Cardiac fibroblast (primary cell): Measurements from ENCODE around the gene CSNK1G3.
"Not testable (repeated sequence)": the region's sequence is repeated elsewhere in the genome, so short reads cannot be mapped to it uniquely, and the experiment has no call there.

Experiments
- DNase-seq, 2 donors: peaks; one replicate each; pipeline versions ENCODE4 v3.0.0 to v3.0.0-alpha.2; 2010; ENCODE audit warnings: low read depth in 2 of 2
- H3K4me3 ChIP-seq, 2 donors: replicated peaks in 1 of 2; 1 replicate in 1 of 2; 2 replicates in 1 of 2; pipeline ENCODE4 v1.5.1; 2011; ENCODE audit warnings: low read depth in 2 of 2, low read length in 2 of 2, mild to moderate bottlenecking in 2 of 2, moderate library complexity in 1 of 2
- TF ChIP-seq, protein P1 (sequence below): IDR thresholded peaks from one replicate; pipeline ENCODE4 v1.5.1; 2011; ENCODE audit warnings: low read depth, mild to moderate bottlenecking, low read length, inconsistent platforms

Gene CSNK1G3

DNA sequence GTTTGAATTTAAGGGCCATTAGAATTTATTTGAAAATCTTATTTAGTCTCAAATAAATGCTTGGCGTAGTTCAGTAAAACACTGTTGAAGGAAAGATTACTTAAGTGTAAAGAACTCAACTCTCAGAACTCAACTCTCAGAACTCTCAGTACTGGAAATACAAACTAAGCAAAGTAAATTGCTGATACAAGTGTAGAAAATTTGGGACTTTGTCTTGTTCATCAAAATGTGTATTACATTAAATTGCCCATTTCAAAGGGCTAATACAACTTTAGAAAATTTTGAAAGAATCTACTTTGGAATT, 99.4 kb downstream of the CSNK1G3 start:
- DNase-seq, result no peak
- H3K4me3 ChIP-seq, result no peak overlapping the region
- TF ChIP-seq, protein P1, sequence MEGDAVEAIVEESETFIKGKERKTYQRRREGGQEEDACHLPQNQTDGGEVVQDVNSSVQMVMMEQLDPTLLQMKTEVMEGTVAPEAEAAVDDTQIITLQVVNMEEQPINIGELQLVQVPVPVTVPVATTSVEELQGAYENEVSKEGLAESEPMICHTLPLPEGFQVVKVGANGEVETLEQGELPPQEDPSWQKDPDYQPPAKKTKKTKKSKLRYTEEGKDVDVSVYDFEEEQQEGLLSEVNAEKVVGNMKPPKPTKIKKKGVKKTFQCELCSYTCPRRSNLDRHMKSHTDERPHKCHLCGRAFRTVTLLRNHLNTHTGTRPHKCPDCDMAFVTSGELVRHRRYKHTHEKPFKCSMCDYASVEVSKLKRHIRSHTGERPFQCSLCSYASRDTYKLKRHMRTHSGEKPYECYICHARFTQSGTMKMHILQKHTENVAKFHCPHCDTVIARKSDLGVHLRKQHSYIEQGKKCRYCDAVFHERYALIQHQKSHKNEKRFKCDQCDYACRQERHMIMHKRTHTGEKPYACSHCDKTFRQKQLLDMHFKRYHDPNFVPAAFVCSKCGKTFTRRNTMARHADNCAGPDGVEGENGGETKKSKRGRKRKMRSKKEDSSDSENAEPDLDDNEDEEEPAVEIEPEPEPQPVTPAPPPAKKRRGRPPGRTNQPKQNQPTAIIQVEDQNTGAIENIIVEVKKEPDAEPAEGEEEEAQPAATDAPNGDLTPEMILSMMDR, result no peak

DNA sequence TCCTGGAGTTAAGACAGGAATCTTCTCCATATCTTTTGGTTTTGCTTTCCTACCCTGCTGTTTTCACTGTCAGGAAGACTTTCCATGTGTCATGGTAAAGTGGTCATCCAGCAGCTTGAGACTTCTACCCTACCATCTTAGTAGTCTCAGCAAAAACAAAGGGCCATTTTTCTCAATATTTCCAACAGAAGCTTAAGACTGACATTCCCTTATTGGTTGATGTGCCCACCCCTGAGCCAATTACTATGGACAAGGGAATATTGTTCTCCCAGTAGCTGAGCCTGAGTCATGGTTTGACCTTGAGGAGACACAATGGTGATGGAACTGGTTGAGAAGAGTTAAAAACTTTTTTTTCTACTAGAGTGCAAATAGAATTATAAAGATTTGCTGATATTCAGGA, 105.6 kb downstream of the CSNK1G3 start:
- DNase-seq, result no peak
- TF ChIP-seq, protein P1, result no peak
- H3K4me3 ChIP-seq, result no peak overlapping the region

DNA sequence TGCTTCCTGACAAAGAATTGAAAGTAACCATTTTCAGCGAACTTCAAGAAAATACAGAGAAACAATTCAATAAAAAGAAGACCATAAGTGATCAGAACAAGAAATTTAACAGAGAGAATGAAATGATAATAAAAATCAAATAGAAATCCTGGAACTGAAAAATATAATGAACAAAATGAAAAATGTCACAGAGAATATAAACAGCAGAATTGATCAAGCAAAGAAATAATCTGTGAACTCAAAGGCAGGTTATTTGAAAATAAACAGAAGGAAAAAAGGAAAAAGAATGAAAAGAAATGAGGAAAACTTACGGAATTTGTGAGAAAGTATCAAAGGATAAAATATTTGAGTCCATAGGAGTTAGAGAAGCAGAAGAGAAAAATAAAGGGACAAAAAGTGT, 114.1 kb downstream of the CSNK1G3 start:
- H3K4me3 ChIP-seq, result no peak overlapping the region
- TF ChIP-seq, protein P1, result no peak
- no peak for DNase-seq

DNA sequence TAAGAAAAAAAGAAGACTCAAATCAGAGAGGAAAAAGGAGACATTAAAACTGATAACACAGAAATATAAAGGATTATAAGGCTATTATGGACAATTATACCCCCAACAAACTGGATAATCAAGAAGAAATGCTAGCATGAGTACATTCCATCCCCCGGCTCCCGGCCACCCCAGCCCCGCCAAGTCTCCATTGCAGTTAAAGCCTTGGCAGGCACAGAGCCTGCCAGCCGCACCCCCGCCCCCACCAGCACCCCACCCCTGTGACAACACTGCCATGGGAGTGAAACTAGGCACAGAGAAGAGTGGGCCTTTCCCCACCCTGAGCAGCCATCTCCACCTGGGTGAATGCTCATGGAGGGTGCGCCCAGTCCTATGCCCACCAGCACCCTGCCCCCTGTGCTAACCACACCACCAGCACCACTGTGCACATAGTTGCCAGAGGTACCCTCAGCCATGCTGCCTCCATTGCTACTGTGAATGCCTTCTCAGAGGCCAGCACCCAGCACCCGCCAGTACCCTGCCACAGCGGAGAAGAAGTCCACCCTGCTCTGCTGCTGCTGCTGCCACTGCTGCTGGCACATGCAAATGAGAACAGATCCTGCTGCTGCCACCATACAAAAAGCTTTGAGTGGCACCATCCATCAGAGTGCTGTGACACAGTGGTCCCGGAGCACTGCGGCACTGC, 117.0 kb downstream of the CSNK1G3 start:
- TF ChIP-seq, protein P1, result no peak
- H3K4me3 ChIP-seq, result no peak overlapping the region
- no peak for DNase-seq

DNA sequence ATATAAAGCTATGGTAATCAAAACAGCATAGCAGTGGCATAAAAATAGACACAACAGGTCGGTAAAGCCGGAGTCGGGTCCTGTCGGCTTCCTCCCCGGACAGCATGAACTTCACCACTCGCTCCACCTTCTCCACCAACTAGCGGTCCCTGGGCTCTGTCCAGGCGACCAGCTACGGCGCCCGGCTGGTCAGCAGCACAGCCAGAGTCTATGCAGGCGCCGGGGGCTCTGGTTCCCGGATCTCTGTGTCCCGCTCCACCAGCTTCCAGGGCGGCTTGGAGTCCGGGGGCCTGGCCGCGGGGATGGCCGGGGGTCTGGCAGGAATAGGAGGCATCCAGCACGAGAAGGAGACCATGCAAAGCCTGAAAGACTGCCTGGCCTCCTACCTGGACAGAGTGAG, 124.0 kb downstream of the CSNK1G3 start:
- DNase-seq, result no peak
- no peak overlapping the region for H3K4me3 ChIP-seq
- TF ChIP-seq, protein P1, result no peak

DNA sequence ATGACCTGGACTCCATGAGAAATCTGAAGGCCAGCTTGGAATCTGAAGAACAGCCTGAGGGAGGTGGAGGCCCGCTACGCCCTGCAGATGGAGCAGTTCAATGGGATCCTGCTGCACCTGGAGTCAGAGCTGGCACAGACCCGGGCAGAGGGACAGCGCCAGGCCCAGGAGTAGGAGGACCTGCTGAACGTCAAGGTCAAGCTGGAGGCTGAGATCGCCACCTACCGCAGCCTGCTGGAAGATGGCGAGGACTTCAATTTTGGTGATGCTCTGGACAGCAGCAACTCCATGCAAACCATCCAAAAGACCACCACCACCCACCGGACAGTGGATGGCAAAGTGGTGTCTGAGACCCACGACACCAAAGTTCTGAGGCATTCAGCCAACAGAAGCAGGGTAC, 125.1 kb downstream of the CSNK1G3 start:
- H3K4me3 ChIP-seq, DNase-seq: not testable (repeated sequence)

DNA sequence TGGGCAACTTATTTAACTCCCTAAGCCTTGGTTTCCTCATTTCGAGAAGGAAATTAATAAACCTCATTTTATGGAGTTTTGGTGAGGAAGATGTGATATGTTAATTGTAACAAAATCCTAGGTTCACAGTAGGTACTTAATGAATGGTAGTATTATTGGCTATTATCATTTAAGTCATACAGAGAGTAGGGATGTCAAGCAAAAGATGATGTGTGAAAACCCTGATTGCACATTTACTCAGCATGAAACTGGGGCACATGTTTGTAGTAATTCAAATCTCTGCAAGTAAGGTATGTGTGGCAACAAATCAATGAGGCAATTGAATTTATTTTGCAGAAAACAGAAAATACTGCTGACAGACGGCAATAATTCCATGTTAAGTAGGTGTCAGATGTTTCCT, 127.3 kb downstream of the CSNK1G3 start:
- H3K4me3 ChIP-seq, result no peak overlapping the region
- no peak for DNase-seq
- TF ChIP-seq, protein P1, result no peak
